WTC11 (cell line): Measurements from ENCODE around the gene CDH9. TPM values are rescaled to one million over a fixed set of nuclear protein-coding genes. Genes with fewer than 3 reads are reported as not detected.

Experiments used
- ATAC-seq: fragments of 200-7000 bp; cut with Tn5 transposase; 2 replicates; pipeline ENCODE4 v1.10.0; 2021; ENCODE audit warnings: mild to moderate bottlenecking, moderate library complexity
- CTCF ChIA-PET: fragments of 300-600 bp; sonication (Branson Sonifier 250); formaldehyde crosslinking; loops from one replicate; lab custom pipeline; 2021; ENCODE audit warnings: antibody characterized with exemption; lab: Charles Lee
- POLR2A ChIA-PET: fragments of 350-600 bp; sonication (Branson Sonifier 250); formaldehyde crosslinking; loops from one replicate; lab custom pipeline; 2021; ENCODE audit warnings: antibody characterized with exemption; lab: Charles Lee
- DNase-seq: peaks from one replicate; pipeline ENCODE4 v3.0.0; 2021; ENCODE audit warnings: low spot score
- H3K27ac Mint-ChIP-seq: 2 replicates; pipeline ENCODE4 v1.8.0; 2021; ENCODE audit warnings: mixed read lengths
- H3K27me3 Mint-ChIP-seq: 2 replicates; pipeline ENCODE4 v1.8.0; 2021; ENCODE audit warnings: low read depth, mild to moderate bottlenecking, moderate library complexity, mixed read lengths
- H3K36me3 Mint-ChIP-seq: 2 replicates; pipeline ENCODE4 v1.8.0; 2021; ENCODE audit warnings: mixed read lengths
- H3K4me1 Mint-ChIP-seq: 2 replicates; pipeline ENCODE4 v1.8.0; 2022; ENCODE audit warnings: mixed read lengths
- H3K4me3 Mint-ChIP-seq: 2 replicates; pipeline ENCODE4 v1.8.0; 2021; ENCODE audit warnings: mild to moderate bottlenecking, moderate library complexity, mixed read lengths
- H3K9me3 Mint-ChIP-seq: 2 replicates; pipeline ENCODE4 v1.8.0; 2021; ENCODE audit warnings: mixed read lengths
- AFF4 ChIP-seq: sonication (generic); formaldehyde crosslinking; IDR thresholded peaks from 2 replicates; pipeline ENCODE4 v1.8.1; 2023; ENCODE audit warnings: mild to moderate bottlenecking, missing genetic modification reagents, borderline replicate concordance
- ARID4B ChIP-seq: sonication (generic); formaldehyde crosslinking; IDR thresholded peaks from 2 replicates; pipeline ENCODE4 v1.8.0; 2023; ENCODE audit warnings: missing genetic modification reagents, mild to moderate bottlenecking, borderline replicate concordance
- EMX1 ChIP-seq: fragments of 250-450 bp; sonication (Bioruptor Pico); IDR thresholded peaks from 2 replicates; pipeline ENCODE4 v1.8.0; 2021; ENCODE audit warnings: mild to moderate bottlenecking
- FOXK1 ChIP-seq: sonication (generic); formaldehyde crosslinking; IDR thresholded peaks from 2 replicates; pipeline ENCODE4 v1.8.0; 2022; ENCODE audit warnings: mild to moderate bottlenecking, moderate library complexity, missing genetic modification reagents
- FOXP1 ChIP-seq: sonication (generic); formaldehyde crosslinking; IDR thresholded peaks from 2 replicates; pipeline ENCODE4 v1.8.0; 2022; ENCODE audit warnings: missing genetic modification reagents, mild to moderate bottlenecking, moderate library complexity, borderline replicate concordance
- IRF1 ChIP-seq: sonication (generic); formaldehyde crosslinking; IDR thresholded peaks from 2 replicates; pipeline ENCODE4 v1.8.0; 2023; ENCODE audit warnings: missing genetic modification reagents
- JAZF1 ChIP-seq: fragments of 250-450 bp; sonication (Bioruptor Pico); IDR thresholded peaks from 2 replicates; pipeline ENCODE4 v1.9.0; 2021; ENCODE audit warnings: moderate library complexity, mild to moderate bottlenecking, inconsistent platforms
- NFYB ChIP-seq: sonication (generic); formaldehyde crosslinking; conservative IDR thresholded peaks from 2 replicates; pipeline ENCODE4 v1.8.0; 2022; ENCODE audit warnings: low read depth, missing genetic modification reagents
- SMAD3 ChIP-seq: sonication (generic); formaldehyde crosslinking; IDR thresholded peaks from 2 replicates; pipeline ENCODE4 v1.8.0; 2022; ENCODE audit warnings: missing genetic modification reagents, mild to moderate bottlenecking, borderline replicate concordance
- SOX15 ChIP-seq: fragments of 250-450 bp; sonication (Bioruptor Pico); IDR thresholded peaks from 2 replicates; pipeline ENCODE4 v1.9.0; 2021; ENCODE audit warnings: mild to moderate bottlenecking
- TEAD4 ChIP-seq: sonication (generic); formaldehyde crosslinking; IDR thresholded peaks from 2 replicates; pipeline ENCODE4 v1.8.0; 2022; ENCODE audit warnings: mild to moderate bottlenecking, missing genetic modification reagents
- ZNF232 ChIP-seq: sonication (generic); formaldehyde crosslinking; IDR thresholded peaks from 2 replicates; pipeline ENCODE4 v1.8.0; 2022; ENCODE audit warnings: mild to moderate bottlenecking, missing genetic modification reagents
- ZNF317 ChIP-seq: sonication (generic); formaldehyde crosslinking; IDR thresholded peaks from 2 replicates; pipeline ENCODE4 v1.8.1; 2023; ENCODE audit warnings: low read depth, mild to moderate bottlenecking, moderate library complexity, missing genetic modification reagents, borderline replicate concordance
- ZNF396 ChIP-seq: fragments of 250-450 bp; sonication (Bioruptor Pico); IDR thresholded peaks from 2 replicates; pipeline ENCODE4 v1.8.0; 2021; ENCODE audit warnings: mild to moderate bottlenecking, moderate library complexity, borderline replicate concordance
- ZNF416 ChIP-seq: fragments of 250-450 bp; sonication (Bioruptor Pico); IDR thresholded peaks from 2 replicates; pipeline ENCODE4 v1.9.0; 2021; ENCODE audit warnings: mild to moderate bottlenecking, inconsistent platforms
- ZSCAN18 ChIP-seq: fragments of 250-450 bp; sonication (Bioruptor Pico); IDR thresholded peaks from 2 replicates; pipeline ENCODE4 v2.1.2; 2022; ENCODE audit warnings: mild to moderate bottlenecking, moderate library complexity
- total RNA-seq: library from RNA; stranded (reverse); gene quantifications from 3 replicates; pipeline ENCODE4 v1.2.3, GENCODE V29; 2021
- TF ChIP-seq, protein P1 (sequence below): fragments of 250-450 bp; sonication (Bioruptor Pico); IDR thresholded peaks from 2 replicates; pipeline ENCODE4 v1.9.0; 2021; ENCODE audit warnings: mild to moderate bottlenecking
- TF ChIP-seq, protein P2 (sequence below): fragments of 250-450 bp; sonication (Bioruptor Pico); conservative IDR thresholded peaks from 2 replicates; pipeline ENCODE4 v1.9.0; 2021; ENCODE audit warnings: mild to moderate bottlenecking
- TF ChIP-seq, protein P3 (sequence below): sonication (generic); formaldehyde crosslinking; IDR thresholded peaks from 2 replicates; pipeline ENCODE4 v1.8.1; 2022; ENCODE audit warnings: mild to moderate bottlenecking, missing genetic modification reagents, moderate library complexity, borderline replicate concordance

The CDH9 gene
- total RNA-seq, 1 experiment from 2014 or later: 0.48 TPM

GRCh38 chr5:26884481-26884880 is 153.9 kb downstream of the CDH9 start (continued):
- no peak for TF ChIP-seq ARID4B (CRISPR knock-in tag)
- no peak for TF ChIP-seq ZNF416 (CRISPR knock-in tag)
- no peak for TF ChIP-seq FOXP1

GRCh38 chr5:26883375-26883774 is 155.0 kb downstream of the CDH9 start:
- Mint-ChIP-seq H3K4me1 (no peaks in the 10 kb centered on the region), H3K27ac (no peak overlapping the region), H3K4me3 (no peak overlapping the region), H3K36me3 (no peaks in the 10 kb centered on the region), H3K9me3 (peaks cover 2% of the 10 kb centered on the region; the same call in 1 of the 2 replicates), H3K27me3 (no peaks in the 10 kb centered on the region)
- TF ChIP-seq NFYB (CRISPR knock-in tag) (no peak), FOXK1 (no peak), FOXP1 (no peak), SMAD3 (CRISPR knock-in tag) (no peak), ZNF317 (CRISPR knock-in tag) (no peak), ZNF396 (CRISPR knock-in tag) (no peak)
- TF ChIP-seq, protein P1, sequence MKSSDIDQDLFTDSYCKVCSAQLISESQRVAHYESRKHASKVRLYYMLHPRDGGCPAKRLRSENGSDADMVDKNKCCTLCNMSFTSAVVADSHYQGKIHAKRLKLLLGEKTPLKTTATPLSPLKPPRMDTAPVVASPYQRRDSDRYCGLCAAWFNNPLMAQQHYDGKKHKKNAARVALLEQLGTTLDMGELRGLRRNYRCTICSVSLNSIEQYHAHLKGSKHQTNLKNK (CRISPR knock-in tag): no peak
- ChIA-PET CTCF (interaction anchor here (0.6 kb wide), 1 partner anchor 858 kb away, joined by 3 read pairs; no protein-coding TSS in a partner anchor), POLR2A (no interaction called here)
- no peak for DNase-seq
- ATAC-seq: no peak

DNA sequence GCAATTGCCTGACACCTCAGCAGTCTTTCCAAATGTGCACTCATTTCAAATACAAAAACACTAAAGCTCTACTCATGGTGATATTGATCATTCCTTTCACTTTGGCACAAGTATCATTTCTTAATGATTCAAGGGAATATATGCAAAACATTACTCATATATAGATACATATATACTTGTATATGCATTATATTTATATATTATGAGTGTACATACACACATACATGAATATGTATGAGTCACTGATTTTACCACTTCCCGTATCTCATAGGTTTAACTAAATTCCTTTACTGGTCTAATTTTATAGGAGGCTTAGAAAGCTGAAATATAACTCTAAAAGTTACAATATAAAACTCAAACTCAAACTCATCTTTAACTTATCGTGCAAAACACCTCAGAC is 156.5 kb downstream of the CDH9 start:
- CTCF ChIA-PET: no interaction called here
- Mint-ChIP-seq H3K36me3 (no peaks in the 10 kb centered on the region), H3K4me1 (no peaks in the 10 kb centered on the region), H3K27ac (no peak overlapping the region), H3K27me3 (no peaks in the 10 kb centered on the region), H3K9me3 (peaks cover 2% of the 10 kb centered on the region; the same call in 1 of the 2 replicates), H3K4me3 (no peak overlapping the region)
- DNase-seq (no peak), ATAC-seq (no peak)
- POLR2A ChIA-PET: no interaction called here
- TF ChIP-seq TEAD4 (no peak), ZNF317 (CRISPR knock-in tag) (no peak), IRF1 (CRISPR knock-in tag) (no peak), JAZF1 (CRISPR knock-in tag) (no peak), ZNF232 (no peak), EMX1 (no peak), ZSCAN18 (CRISPR knock-in tag) (no peak), SOX15 (CRISPR knock-in tag) (no peak), AFF4 (no peak), FOXP1 (no peak)
- TF ChIP-seq, protein P2, sequence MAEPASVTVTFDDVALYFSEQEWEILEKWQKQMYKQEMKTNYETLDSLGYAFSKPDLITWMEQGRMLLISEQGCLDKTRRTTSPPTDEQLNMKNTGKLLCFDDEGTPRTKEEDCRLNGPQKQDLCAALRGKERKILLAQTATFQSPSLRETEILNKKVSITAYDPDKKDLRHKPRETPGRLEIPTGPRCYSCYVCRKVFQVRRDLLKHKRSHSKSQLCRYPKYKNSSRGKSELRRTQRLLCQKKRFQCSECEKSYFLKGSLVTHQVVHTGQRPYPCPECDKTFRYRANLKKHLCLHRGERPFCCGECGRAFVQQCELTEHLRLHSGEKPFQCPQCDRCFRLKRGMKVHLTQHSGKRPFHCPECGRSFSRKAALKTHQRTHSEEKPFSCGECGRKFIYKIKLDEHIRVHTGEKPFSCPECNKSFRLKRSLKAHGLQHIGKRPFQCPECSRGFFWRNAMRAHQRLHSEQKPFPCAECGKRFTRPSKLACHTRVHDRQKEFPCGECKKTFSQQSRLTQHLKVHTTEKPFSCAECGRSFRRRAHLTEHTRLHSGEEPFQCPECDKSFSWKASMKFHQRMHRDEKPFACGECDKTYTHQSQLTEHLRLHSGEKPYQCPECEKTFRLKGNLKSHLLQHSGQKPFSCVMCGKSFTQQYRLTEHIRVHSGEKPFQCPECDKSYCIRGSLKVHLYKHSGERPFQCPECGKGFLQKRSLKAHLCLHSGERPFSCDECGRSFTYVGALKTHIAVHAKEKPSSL (CRISPR knock-in tag): no peak
- TF ChIP-seq, protein P3, sequence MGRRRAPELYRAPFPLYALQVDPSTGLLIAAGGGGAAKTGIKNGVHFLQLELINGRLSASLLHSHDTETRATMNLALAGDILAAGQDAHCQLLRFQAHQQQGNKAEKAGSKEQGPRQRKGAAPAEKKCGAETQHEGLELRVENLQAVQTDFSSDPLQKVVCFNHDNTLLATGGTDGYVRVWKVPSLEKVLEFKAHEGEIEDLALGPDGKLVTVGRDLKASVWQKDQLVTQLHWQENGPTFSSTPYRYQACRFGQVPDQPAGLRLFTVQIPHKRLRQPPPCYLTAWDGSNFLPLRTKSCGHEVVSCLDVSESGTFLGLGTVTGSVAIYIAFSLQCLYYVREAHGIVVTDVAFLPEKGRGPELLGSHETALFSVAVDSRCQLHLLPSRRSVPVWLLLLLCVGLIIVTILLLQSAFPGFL (CRISPR knock-in tag): no peak
